ENCODE results near the gene DDAH2.

DDAH2 gene

DNA sequence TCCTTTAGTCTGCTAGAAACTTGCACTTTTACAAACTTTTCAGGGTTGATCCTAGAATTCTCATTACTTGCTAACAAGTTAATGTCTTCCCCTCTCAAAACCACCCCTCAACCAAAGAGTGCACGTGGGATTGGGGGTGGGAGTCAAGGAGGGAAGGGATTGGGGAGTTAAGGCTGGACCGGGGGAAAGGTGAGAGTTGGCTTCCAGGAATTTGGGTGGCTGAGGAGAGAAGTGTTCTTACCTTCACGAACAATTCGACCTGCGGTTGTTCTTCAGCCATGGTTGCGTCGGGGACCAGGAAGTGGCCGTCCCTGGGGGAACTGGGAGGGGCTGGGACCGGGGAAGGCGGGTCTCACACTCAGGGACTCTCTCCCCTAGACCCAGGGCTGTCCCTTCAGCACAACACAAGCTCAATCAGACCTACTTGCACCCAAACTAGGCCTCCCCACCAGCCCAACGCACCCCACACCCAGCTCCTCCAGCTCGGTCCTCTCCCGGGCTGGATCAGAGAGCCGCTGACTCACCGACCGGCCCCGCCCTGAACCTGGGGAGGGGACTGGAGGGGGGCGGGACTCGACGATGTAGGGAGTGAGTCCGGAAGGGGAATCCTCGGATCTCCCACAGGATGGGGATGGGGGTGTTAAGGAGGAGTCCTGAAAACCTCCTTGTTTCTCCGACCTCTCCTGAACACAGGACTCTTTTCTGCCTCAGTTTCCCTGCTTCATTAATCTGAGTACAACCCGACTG lies 7.1 kb upstream of the DDAH2 start, which contains the start of gene CLIC1 (continued):
- TF ChIP-seq ZNF837 (tag by site-specific recombination; IDR thresholded peaks at IDR 0.05) (no peak), REPIN1 (tag by site-specific recombination; IDR thresholded peaks at IDR 0.05; ENCODE audit: low read depth) (no peak), ZBTB20 (tag by site-specific recombination; IDR thresholded peaks at IDR 0.05) (peak; percentile 66), ZNF302 (tag by site-specific recombination; IDR thresholded peaks at IDR 0.05; ENCODE audit: low read depth) (no peak), ZNF664 (tag by site-specific recombination; IDR thresholded peaks at IDR 0.05) (no peak), ZNF48 (tag by site-specific recombination; IDR thresholded peaks at IDR 0.05) (no peak), TRIM28 (IDR thresholded peaks at IDR 0.05; ENCODE audit: borderline replicate concordance, low read length) (no peak), ZNF610 (tag by site-specific recombination; IDR thresholded peaks at IDR 0.05; ENCODE audit: borderline replicate concordance) (no peak), ZNF658 (tag by site-specific recombination; IDR thresholded peaks at IDR 0.05) (no peak), ZNF660 (tag by site-specific recombination; IDR thresholded peaks at IDR 0.05) (peak; percentile 71; the same call in 1 of the 2 replicates), ZNF19 (tag by site-specific recombination; IDR thresholded peaks at IDR 0.05; ENCODE audit: low read depth) (no peak), IKZF3 (tag by site-specific recombination; IDR thresholded peaks at IDR 0.05) (peak; percentile 90), ZIC2 (tag by site-specific recombination; IDR thresholded peaks at IDR 0.05) (0 out of 2 replicates have a peak, but pooled peaks have one; percentile 3), HOXD13 (CRISPR knock-in tag; IDR thresholded peaks at IDR 0.05; ENCODE audit: borderline replicate concordance) (no peak), WT1 (tag by site-specific recombination; IDR thresholded peaks at IDR 0.05) (peak; percentile 85), ZNF670 (tag by site-specific recombination; IDR thresholded peaks at IDR 0.05; ENCODE audit: low read depth) (no peak), GLIS1 (tag by site-specific recombination; IDR thresholded peaks at IDR 0.05) (peak; percentile 75), ZNF521 (tag by site-specific recombination; IDR thresholded peaks at IDR 0.05) (no peak), ZNF501 (tag by site-specific recombination; IDR thresholded peaks at IDR 0.05) (peak; percentile 44; the same call in 1 of the 2 replicates), ZNF76 (tag by site-specific recombination; IDR thresholded peaks at IDR 0.05; ENCODE audit: borderline replicate concordance, low read depth) (no peak), BCL11B (tag by site-specific recombination; IDR thresholded peaks at IDR 0.05; ENCODE audit: low read depth) (no peak), ZNF221 (tag by site-specific recombination; IDR thresholded peaks at IDR 0.05; ENCODE audit: borderline replicate concordance) (no peak), ZNF529 (tag by site-specific recombination; IDR thresholded peaks at IDR 0.05; ENCODE audit: insufficient replicate concordance) (no peak), ZNF391 (tag by site-specific recombination; IDR thresholded peaks at IDR 0.05; ENCODE audit: borderline replicate concordance, low read depth) (no peak), SCRT1 (tag by site-specific recombination; IDR thresholded peaks at IDR 0.05; ENCODE audit: borderline replicate concordance) (no peak)
- TF ChIP-seq, protein P1, sequence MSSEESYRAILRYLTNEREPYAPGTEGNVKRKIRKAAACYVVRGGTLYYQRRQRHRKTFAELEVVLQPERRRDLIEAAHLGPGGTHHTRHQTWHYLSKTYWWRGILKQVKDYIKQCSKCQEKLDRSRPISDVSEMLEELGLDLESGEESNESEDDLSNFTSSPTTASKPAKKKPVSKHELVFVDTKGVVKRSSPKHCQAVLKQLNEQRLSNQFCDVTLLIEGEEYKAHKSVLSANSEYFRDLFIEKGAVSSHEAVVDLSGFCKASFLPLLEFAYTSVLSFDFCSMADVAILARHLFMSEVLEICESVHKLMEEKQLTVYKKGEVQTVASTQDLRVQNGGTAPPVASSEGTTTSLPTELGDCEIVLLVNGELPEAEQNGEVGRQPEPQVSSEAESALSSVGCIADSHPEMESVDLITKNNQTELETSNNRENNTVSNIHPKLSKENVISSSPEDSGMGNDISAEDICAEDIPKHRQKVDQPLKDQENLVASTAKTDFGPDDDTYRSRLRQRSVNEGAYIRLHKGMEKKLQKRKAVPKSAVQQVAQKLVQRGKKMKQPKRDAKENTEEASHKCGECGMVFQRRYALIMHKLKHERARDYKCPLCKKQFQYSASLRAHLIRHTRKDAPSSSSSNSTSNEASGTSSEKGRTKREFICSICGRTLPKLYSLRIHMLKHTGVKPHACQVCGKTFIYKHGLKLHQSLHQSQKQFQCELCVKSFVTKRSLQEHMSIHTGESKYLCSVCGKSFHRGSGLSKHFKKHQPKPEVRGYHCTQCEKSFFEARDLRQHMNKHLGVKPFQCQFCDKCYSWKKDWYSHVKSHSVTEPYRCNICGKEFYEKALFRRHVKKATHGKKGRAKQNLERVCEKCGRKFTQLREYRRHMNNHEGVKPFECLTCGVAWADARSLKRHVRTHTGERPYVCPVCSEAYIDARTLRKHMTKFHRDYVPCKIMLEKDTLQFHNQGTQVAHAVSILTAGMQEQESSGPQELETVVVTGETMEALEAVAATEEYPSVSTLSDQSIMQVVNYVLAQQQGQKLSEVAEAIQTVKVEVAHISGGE (tag by site-specific recombination; conservative IDR thresholded peaks at IDR 0.05; ENCODE audit: low read depth): peak; percentile 68
- TF ChIP-seq, protein P2, sequence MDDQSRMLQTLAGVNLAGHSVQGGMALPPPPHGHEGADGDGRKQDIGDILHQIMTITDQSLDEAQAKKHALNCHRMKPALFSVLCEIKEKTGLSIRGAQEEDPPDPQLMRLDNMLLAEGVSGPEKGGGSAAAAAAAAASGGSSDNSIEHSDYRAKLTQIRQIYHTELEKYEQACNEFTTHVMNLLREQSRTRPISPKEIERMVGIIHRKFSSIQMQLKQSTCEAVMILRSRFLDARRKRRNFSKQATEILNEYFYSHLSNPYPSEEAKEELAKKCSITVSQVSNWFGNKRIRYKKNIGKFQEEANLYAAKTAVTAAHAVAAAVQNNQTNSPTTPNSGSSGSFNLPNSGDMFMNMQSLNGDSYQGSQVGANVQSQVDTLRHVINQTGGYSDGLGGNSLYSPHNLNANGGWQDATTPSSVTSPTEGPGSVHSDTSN (CRISPR knock-in tag; IDR thresholded peaks at IDR 0.05): 0 out of 2 replicates have a peak, but pooled peaks have one; percentile 67
- TF ChIP-seq, protein P3, sequence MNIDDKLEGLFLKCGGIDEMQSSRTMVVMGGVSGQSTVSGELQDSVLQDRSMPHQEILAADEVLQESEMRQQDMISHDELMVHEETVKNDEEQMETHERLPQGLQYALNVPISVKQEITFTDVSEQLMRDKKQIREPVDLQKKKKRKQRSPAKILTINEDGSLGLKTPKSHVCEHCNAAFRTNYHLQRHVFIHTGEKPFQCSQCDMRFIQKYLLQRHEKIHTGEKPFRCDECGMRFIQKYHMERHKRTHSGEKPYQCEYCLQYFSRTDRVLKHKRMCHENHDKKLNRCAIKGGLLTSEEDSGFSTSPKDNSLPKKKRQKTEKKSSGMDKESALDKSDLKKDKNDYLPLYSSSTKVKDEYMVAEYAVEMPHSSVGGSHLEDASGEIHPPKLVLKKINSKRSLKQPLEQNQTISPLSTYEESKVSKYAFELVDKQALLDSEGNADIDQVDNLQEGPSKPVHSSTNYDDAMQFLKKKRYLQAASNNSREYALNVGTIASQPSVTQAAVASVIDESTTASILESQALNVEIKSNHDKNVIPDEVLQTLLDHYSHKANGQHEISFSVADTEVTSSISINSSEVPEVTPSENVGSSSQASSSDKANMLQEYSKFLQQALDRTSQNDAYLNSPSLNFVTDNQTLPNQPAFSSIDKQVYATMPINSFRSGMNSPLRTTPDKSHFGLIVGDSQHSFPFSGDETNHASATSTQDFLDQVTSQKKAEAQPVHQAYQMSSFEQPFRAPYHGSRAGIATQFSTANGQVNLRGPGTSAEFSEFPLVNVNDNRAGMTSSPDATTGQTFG (tag by site-specific recombination; IDR thresholded peaks at IDR 0.05; ENCODE audit: borderline replicate concordance): no peak
- TF ChIP-seq, protein P4, sequence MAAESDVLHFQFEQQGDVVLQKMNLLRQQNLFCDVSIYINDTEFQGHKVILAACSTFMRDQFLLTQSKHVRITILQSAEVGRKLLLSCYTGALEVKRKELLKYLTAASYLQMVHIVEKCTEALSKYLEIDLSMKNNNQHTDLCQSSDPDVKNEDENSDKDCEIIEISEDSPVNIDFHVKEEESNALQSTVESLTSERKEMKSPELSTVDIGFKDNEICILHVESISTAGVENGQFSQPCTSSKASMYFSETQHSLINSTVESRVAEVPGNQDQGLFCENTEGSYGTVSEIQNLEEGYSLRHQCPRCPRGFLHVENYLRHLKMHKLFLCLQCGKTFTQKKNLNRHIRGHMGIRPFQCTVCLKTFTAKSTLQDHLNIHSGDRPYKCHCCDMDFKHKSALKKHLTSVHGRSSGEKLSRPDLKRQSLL (tag by site-specific recombination; IDR thresholded peaks at IDR 0.05): no peak
- TF ChIP-seq, protein P5, sequence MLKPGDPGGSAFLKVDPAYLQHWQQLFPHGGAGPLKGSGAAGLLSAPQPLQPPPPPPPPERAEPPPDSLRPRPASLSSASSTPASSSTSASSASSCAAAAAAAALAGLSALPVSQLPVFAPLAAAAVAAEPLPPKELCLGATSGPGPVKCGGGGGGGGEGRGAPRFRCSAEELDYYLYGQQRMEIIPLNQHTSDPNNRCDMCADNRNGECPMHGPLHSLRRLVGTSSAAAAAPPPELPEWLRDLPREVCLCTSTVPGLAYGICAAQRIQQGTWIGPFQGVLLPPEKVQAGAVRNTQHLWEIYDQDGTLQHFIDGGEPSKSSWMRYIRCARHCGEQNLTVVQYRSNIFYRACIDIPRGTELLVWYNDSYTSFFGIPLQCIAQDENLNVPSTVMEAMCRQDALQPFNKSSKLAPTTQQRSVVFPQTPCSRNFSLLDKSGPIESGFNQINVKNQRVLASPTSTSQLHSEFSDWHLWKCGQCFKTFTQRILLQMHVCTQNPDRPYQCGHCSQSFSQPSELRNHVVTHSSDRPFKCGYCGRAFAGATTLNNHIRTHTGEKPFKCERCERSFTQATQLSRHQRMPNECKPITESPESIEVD (tag by site-specific recombination; IDR thresholded peaks at IDR 0.05): no peak

All from HEK293 (cell line).